ENCODE data around the gene NT5DC3. TPM values are rescaled to one million over a fixed set of nuclear protein-coding genes. Genes with fewer than 3 reads are reported as not detected.

The NT5DC3 gene
- total and polyA plus RNA-seq, 9 of the 15 experiments (the other 6 are each of a cell fraction or from before 2014, with no cell fraction given), result 6.3 to 33.5 (median 24.5) TPM

DNA sequence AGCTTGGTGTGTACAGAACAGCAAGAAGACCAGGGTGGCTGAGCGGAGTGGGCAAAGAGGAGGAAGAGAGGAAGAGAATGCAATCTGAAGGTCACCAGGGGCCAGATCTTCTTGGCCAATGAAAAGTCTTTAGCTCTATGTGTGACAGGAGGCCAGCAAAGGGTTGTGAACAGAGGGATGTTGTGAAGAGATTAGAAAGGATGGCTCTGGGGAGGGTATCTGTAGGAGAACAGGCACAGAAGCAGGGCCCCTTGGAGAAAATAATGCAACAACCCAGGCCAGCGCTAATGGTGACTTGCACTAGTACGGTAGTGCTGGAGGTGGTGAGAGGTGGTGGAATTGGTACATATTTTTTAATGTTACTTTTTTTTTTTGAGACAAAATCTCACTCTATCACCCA lies 97.2 kb downstream of the NT5DC3 start:
- in situ Hi-C loops (cut with MboI), result no loop called here
- no TSS peak for BruUV-seq (replicated peaks)
- H3K27me3 ChIP-seq (ENCODE audit: control insufficient read depth in 2 of 2, insufficient read depth in 2 of 2, low read length in 2 of 2), result peaks cover 24 to 40% of the 10 kb centered on the region in 2 experiments
- ChIA-PET POLR2A (no interaction called here), CTCF (ENCODE audit: low intra/inter-chr PET ratio) (no interaction called here)
- TF ChIP-seq CBFA2T3 (IDR thresholded peaks at IDR 0.05) (peak; percentile 62), TAL1 (IDR thresholded peaks at IDR 0.05) (peak; percentile 48; the same call in 1 of the 2 replicates), NCOR1 (IDR thresholded peaks at IDR 0.05) (peak; percentile 19; the same call in 1 of the 2 replicates), MEF2D (tag; conservative IDR thresholded peaks at IDR 0.05; ENCODE audit: low read depth) (no peak), CBFA2T2 (conservative IDR thresholded peaks at IDR 0.05) (0 out of 2 replicates have a peak, but pooled peaks have one; percentile 17)
- TF ChIP-seq, protein P1, sequence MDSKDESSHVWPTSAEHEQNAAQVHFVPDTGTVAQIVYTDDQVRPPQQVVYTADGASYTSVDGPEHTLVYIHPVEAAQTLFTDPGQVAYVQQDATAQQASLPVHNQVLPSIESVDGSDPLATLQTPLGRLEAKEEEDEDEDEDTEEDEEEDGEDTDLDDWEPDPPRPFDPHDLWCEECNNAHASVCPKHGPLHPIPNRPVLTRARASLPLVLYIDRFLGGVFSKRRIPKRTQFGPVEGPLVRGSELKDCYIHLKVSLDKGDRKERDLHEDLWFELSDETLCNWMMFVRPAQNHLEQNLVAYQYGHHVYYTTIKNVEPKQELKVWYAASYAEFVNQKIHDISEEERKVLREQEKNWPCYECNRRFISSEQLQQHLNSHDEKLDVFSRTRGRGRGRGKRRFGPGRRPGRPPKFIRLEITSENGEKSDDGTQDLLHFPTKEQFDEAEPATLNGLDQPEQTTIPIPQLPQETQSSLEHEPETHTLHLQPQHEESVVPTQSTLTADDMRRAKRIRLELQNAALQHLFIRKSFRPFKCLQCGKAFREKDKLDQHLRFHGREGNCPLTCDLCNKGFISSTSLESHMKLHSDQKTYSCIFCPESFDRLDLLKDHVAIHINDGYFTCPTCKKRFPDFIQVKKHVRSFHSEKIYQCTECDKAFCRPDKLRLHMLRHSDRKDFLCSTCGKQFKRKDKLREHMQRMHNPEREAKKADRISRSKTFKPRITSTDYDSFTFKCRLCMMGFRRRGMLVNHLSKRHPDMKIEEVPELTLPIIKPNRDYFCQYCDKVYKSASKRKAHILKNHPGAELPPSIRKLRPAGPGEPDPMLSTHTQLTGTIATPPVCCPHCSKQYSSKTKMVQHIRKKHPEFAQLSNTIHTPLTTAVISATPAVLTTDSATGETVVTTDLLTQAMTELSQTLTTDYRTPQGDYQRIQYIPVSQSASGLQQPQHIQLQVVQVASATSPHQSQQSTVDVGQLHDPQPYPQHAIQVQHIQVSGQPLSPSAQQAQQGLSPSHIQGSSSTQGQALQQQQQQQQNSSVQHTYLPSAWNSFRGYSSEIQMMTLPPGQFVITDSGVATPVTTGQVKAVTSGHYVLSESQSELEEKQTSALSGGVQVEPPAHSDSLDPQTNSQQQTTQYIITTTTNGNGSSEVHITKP (IDR thresholded peaks at IDR 0.05; ENCODE audit: partially characterized antibody), result peak; percentile 45
- H3K9me3 ChIP-seq (replicated peaks; ENCODE audit: control insufficient read depth, insufficient read depth, low read depth, low read length), result no peaks in the 10 kb centered on the region
- no peak for FAIRE-seq
- ATAC-seq, result peak; percentile 59
- no peak overlapping the region for H2AFZ ChIP-seq (ENCODE audit: low read depth, low read length)
- H3K4me3 ChIP-seq, result no peak overlapping the region
- no peaks in the 10 kb centered on the region for H3K79me2 ChIP-seq (ENCODE audit: control insufficient read depth, insufficient read depth, low read length)
- H3K4me1 ChIP-seq (replicated peaks in 1 of 2; ENCODE audit: control insufficient read depth in 2 of 2, insufficient read depth in 2 of 2, low read length in 2 of 2), result peaks cover 0 to 2% of the 10 kb centered on the region in 2 experiments; a peak in 1 of 5 replicates
- H3K27ac ChIP-seq (ENCODE audit: extremely low read depth, low read depth, low read length), result no peak overlapping the region
- intact Hi-C loops (cut with micrococcal nuclease), result no loop called here
- H4K20me1 ChIP-seq (replicated peaks; ENCODE audit: control insufficient read depth, insufficient read depth, low read length), result no peaks in the 10 kb centered on the region; the same call in 1 of the 2 replicates
- no peaks in the 10 kb centered on the region for H3K36me3 ChIP-seq (ENCODE audit: control insufficient read depth, insufficient read depth, low read length)
- DNase-seq (ENCODE audit: extremely low read depth in 1 of 4, low spot score in 3 of 4), result peak in 2 of 4 experiments; percentile 18 to 33
- WGBS (ENCODE audit: insufficient coverage, low coverage, missing lambda C conversion rate), result 4% methylated on average over 3 of the region's 3 CpGs
- H3K4me2 ChIP-seq (ENCODE audit: insufficient read depth, low read length), result no peak overlapping the region
- no peaks in the 10 kb centered on the region for H3K9me1 ChIP-seq (ENCODE audit: control insufficient read depth, insufficient read depth, low read length)
- H3K9ac ChIP-seq (ENCODE audit: insufficient read depth in 1 of 2, low read depth in 2 of 2, low read length in 2 of 2), result no peak overlapping the region
